Left hindlimb (tissue), 1 donor: Measurements from ENCODE around the gene ANKHD1.
"Not testable (repeated sequence)": the region's sequence is repeated elsewhere in the genome, so short reads cannot be mapped to it uniquely, and the experiment has no call there.

Source experiments
- DNase-seq: peaks from one replicate; pipeline ENCODE4 v3.0.0-alpha.2; 2018

The ANKHD1 gene

DNA sequence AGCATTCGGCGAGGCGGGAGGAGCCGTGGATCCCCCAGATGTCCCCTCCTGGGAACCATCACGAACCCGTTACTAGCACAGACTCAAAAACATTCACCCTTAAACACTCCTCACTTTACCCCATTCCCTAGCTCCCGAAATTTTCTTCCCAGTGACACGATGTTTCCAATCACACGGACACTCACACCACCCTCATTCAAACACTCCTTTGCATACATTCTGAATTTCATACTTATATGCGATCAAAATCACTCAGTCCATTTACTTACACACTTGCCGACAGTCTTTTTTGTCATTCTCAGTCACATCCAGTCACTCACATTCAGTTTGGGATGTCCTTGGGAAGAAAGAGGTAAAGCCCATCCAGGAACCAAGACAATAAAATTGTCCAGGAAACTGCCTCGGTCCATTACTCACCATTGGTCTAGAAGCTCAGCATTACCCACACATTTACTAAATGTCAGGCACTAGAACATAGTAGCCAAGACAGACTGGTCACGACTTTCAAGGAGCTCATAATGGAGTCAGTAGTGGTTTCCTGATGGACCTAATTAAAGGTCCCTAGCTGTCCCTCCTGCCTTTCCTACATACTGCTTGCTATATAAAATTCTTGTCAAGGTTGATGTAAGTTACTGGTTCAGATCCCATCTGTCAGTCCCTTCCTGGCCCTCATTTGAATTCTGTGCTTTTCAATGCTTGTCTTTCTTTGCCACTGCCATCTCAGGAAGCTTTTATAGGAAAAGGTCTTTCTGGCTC, 163.6 kb downstream of the ANKHD1 start:
- no peak for DNase-seq

DNA sequence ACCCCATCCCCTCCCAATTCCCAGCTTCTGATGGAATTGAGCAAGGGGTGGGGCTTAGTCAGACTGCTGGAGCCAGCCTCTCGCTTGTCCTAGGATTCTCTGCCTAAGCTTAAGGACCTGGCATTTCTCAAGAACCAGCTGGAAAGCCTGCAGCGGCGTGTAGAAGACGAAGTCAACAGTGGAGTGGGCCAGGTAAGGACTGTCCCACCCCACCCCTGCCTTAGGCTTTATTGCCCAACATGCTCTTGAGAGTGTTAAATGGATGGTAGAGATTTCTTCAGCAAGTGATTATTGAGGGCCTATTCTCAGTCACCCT, 164.1 kb downstream of the ANKHD1 start:
- DNase-seq: no peak

DNA sequence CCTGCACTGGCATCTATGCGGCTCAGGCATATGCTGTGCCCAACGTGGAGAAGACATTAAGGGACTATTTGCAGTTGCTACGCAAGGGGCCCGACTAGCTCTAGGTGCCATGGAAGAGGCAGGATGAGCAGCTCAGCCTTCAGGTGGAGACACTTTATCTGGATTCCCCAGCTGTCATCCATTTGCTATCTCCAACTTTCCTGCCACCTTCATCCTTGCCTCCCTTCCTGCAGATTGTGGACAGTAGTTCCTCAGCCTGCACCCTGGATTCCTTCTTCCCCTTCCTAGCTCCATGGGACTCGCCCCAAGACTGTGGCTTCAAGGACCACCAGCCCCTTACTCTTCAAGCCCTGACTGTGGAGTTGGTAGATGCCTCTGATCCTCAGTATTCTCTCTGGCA, 165.0 kb downstream of the ANKHD1 start:
- no peak for DNase-seq

DNA sequence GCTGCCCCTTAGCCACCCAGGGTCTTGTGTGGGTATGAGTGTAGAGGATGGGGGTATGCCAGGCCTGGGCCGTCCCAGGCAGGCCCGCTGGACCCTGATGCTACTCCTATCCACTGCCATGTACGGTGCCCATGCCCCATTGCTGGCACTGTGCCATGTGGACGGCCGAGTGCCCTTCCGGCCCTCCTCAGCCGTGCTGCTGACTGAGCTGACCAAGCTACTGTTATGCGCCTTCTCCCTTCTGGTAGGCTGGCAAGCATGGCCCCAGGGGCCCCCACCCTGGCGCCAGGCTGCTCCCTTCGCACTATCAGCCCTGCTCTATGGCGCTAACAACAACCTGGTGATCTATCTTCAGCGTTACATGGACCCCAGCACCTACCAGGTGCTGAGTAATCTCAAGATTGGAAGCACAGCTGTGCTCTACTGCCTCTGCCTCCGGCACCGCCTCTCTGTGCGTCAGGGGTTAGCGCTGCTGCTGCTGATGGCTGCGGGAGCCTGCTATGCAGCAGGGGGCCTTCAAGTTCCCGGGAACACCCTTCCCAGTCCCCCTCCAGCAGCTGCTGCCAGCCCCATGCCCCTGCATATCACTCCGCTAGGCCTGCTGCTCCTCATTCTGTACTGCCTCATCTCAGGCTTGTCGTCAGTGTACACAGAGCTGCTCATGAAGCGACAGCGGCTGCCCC, 165.6 kb downstream of the ANKHD1 start:
- DNase-seq: no peak

DNA sequence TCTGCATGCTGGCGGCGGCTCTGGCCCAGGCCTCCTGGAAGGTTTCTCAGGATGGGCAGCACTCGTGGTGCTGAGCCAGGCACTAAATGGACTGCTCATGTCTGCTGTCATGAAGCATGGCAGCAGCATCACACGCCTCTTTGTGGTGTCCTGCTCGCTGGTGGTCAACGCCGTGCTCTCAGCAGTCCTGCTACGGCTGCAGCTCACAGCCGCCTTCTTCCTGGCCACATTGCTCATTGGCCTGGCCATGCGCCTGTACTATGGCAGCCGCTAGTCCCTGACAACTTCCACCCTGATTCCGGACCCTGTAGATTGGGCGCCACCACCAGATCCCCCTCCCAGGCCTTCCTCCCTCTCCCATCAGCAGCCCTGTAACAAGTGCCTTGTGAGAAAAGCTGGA, 166.2 kb downstream of the ANKHD1 start:
- DNase-seq: no peak

DNA sequence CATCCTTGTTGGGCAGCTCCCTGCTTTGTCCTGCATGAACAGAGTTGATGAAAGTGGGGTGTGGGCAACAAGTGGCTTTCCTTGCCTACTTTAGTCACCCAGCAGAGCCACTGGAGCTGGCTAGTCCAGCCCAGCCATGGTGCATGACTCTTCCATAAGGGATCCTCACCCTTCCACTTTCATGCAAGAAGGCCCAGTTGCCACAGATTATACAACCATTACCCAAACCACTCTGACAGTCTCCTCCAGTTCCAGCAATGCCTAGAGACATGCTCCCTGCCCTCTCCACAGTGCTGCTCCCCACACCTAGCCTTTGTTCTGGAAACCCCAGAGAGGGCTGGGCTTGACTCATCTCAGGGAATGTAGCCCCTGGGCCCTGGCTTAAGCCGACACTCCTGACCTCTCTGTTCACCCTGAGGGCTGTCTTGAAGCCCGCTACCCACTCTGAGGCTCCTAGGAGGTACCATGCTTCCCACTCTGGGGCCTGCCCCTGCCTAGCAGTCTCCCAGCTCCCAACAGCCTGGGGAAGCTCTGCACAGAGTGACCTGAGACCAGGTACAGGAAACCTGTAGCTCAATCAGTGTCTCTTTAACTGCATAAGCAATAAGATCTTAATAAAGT, 166.9 kb downstream of the ANKHD1 start:
- DNase-seq: no peak

DNA sequence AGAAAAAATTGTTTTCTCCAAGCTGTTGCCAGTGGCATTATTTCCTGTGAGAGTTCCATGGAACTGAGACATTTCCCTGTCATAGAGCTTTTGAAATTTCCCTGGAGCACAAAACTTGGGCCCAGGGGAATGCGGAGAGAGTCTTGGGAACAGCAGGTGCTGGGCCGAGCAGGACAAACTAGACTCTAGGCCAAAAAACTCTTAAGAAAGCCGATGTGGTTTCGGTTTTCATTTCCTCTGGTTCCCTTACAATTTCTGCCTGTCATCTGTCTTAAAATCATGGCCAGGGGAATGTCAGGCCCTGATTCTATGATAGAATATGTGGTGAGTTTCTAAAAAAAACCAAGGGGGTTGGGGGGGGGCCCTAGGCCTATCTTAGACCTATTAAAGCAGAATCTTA, 167.6 kb downstream of the ANKHD1 start:
- DNase-seq: no peak

DNA sequence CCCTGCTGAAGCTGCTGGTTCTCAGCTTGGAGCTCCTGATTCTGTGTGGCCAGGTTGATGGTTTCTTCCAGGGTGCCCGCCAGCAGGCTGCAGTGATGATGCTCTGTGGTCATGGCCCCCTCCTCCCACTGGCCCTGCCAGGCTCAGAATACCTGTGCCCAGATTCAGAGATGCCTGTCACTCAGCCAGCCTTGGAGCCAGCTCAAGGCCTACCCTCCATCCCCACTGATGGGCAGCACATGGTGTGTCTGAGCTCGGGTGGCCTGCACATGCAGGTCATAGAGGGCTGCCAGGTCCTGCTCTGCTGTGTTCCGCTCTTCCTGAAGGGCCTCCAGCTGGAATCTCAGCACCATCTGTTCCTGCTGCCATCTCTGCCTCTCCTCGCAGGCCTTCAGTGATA, 168.4 kb downstream of the ANKHD1 start:
- DNase-seq: no peak

DNA sequence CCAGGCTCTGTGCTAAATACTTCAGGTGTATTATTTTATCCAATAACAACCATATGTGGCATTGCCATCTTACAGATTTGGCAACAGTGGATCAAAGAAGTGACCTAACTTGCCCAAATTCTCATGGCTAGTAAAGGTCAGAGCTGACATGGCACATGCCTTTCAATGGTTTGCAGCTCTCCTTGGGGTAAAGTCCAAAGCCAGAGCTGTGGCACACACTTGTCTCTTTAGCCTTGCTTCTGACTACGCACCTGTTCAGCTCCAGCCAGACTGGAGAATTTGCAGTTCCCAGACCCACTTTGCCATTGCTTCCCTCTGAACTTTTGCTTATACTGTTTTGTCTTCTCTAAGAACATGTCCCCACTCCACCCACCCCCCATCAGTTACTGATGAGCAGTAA, 168.9 kb downstream of the ANKHD1 start:
- no peak for DNase-seq

DNA sequence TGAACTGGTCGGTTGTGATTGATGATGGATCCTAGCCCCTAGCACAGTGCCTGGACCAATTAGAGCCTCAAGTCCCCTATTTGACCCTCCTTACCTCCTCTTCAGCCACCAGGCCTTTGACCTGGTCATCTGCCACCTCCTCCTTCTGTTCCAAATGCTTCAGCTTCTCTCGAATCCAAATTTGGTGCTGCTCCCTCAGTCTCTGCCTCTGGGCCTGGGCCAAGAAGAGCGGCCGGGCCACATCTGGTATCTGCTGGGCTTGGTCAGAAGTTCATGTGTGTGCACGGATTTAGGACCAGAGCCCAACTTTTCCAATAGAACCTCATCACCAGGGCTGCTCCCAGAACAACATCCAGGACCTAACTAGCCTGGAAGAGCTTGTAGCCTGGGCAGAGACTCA, 169.5 kb downstream of the ANKHD1 start:
- no peak for DNase-seq

DNA sequence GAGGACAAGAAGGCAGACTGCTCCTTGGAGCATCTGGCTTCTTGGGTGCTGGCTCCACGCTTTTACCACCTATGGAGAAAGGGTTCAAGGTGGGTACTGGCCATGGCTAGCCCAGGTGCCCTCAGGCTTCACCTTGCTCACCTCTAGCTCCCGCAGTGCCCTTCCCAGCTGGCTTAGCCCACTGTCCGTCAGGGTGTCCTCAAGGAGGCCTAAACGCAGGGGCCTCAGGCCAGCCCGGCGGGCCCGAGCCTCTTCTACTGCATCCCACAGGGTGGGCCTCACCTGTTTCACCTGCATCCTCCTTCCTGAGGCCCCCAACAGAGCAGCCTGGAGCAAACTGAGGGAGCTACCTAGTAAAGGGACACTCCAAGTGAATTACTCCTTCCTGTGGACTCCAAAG, 172.1 kb downstream of the ANKHD1 start:
- DNase-seq: no peak

DNA sequence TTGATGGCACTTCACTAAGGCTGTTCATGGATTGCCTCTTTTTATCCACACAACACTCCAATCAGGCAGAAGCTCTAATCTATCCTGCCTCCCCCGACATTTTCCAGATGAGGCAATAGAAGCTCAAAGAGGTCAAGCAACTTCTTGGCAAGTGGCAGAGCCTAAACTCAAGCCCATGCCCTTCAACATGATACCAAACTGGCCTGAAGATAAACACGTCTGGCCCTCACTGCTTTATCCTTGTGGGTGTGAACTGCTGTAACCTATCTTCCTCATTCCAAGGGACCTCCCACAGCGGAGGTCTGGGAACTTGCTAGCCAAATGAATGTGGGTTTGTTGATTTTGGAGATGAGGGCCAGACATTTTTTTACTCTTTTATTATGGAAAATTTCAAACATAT, 172.5 kb downstream of the ANKHD1 start:
- DNase-seq: no peak

DNA sequence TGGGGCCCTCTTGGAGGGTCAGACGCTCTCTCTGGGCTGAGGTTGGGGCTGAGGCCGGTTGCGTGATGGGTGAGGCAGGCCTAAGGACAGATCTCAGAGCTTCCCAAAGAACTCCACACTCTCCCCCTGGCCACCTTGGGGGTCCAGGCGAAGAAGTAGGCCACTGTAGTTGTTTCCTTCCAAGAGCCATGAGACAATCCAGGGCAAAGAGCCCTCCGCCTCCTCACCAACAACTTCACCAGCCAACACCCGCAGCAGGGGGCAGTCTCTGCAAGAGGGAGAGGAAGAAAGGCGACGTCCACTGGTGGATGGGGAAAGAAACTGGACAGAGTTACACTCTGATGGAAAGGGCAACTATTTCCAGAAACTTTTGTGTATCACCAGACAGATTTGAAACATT, 173.7 kb downstream of the ANKHD1 start:
- DNase-seq: no peak

DNA sequence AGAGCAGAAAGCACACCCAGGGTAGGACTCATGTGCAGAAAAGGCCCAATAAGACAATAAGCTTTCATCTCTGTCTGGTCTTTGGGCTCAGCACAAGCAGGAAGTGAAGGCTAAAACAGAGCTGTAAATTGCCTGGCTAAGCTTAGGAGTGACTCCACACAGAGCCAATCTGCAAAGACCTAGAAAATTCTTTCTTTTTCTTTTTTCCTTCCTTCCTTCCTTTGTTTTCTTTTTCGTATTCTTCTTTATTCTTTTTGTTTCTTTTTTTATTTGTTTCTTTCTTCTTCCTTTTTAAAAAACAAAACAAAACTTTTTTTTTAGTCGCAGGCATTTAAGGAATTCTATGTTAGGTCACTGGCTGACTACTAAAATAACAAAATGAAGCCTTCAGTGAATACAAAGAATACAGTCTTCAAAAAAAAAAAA, 175.2 kb downstream of the ANKHD1 start:
- no peak for DNase-seq

DNA sequence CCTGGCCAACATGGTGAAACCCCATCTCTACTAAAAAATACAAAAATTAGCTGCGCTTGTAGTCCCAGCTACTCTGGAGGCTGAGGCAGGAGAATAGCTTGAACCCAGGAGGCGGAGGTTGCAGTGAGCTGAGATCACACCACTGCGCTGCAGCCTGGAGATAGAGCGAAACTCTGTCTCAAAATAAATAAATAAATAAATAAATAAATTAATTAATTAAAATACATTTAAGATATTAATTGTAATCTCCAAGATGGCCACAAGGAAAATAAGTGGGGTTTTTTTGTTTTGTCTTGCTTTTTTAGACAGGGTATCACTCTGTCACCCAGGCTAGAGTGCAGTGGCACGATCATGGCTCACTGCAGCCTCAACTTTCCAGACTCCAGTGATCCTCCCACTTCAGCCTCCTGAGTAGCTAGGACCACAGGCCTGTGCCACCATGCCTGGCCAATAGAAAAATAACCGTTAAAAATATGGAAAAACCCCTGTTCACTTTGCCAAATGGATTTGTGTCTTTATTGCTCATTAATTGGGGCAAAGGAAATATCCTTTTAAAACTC, 177.6 kb downstream of the ANKHD1 start:
- DNase-seq: not testable (repeated sequence)

DNA sequence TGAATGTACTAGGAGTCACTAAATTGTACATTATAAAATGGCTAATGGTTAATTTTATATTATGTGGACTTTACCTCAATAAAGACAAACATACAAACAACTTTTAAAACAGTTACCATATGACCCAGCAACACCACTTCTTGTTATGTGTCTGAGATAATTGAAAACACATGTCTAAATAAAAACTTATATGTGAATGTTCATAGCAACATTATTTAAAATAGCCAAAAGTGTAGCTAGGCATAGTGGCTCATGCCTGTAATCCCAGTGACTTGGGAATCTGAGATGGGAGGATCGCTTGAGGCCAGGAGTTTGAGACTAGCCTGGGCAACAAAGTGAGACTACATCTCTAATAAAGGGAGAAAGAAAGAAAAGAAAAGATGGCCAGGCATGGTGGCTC, 185.9 kb downstream of the ANKHD1 start:
- DNase-seq: no peak

DNA sequence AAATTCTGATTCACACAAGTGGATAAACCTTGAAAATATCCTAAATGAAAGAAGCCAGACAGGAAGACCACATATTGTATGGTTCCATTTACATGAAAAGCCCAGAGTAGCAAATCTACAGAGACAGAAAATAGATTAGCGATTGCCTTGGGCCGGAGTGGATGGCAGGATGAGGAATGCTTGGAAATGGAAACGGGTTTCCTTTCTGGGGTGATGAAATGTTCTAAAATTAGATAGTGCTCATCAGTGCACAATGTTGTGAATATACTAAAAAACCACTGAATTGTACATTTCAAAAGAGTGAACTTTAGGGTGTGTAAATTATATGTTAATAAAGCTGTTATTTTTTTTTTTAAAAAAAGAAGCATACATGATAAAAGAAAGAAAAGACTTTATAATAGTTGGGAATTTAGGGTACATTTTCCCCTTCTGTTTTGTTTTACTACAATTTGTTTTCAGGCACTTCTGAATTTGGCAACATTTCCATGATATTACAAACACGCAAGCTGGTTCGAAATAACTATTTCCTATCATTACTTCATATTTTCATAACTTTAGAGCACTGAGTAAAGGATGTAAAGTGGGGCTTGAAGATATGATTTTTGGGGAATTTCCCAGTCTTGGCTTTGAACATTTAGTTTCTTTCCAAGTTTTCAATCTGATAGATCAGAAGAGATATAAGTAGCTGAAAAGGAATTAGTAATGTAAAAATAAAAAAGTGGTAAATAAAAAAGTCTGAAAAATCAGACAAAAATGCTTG, 186.9 kb downstream of the ANKHD1 start:
- no peak for DNase-seq
